CMK (cell line): Measurements from ENCODE around the gene ZNF415.
"Not testable (repeated sequence)": the region's sequence is repeated elsewhere in the genome, so short reads cannot be mapped to it uniquely, and the experiment has no call there.

ENCODE experiments used
- DNase-seq: peaks from one replicate; pipeline ENCODE4 v3.0.0-alpha.2; 2010; ENCODE audit warnings: low read depth

The ZNF415 gene

GRCh38 chr19:53102756-53103233 is 29.9 kb downstream of the ZNF415 start:
- DNase-seq, result peak; percentile 11

DNA sequence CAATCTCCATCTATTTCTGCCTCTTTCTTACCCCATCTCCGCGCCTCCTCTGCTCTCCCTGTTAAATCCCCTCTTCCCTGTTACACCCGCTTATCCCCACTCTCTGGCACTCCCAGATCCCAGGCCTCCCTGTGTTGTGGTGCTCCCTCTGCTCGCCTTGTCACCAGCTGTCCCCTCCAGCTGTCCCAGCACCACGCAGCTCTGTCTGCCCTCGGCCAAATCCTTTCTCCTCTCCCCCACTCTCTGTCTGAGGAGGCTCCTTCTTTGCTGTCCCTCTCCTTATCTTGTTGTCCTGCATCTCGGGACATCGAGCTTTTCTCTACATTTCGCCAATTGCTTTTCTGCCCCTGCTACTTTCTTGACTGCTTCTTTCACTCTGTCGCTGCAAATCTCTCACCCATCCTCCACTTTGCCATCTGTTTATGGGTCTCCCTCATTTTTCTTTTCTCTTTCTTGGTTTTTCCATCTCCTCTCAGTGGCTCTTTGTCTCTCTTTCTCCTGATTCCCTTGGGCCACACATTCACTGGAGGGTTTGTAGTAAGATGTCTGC is 30.4 kb downstream of the ZNF415 start:
- no peak for DNase-seq

GRCh38 chr19:53101518-53101917 is 31.2 kb downstream of the ZNF415 start:
- no peak for DNase-seq

- not testable (repeated sequence) for DNase-seq
Observed at GRCh38 chr19:53098570-53098969, 34.1 kb downstream of the ZNF415 start.

- DNase-seq, result not testable (repeated sequence)
Observed at GRCh38 chr19:53096982-53097690, 35.6 kb downstream of the ZNF415 start.

- not testable (repeated sequence) for DNase-seq
Observed at GRCh38 chr19:53096579-53096978, 36.1 kb downstream of the ZNF415 start.

DNA sequence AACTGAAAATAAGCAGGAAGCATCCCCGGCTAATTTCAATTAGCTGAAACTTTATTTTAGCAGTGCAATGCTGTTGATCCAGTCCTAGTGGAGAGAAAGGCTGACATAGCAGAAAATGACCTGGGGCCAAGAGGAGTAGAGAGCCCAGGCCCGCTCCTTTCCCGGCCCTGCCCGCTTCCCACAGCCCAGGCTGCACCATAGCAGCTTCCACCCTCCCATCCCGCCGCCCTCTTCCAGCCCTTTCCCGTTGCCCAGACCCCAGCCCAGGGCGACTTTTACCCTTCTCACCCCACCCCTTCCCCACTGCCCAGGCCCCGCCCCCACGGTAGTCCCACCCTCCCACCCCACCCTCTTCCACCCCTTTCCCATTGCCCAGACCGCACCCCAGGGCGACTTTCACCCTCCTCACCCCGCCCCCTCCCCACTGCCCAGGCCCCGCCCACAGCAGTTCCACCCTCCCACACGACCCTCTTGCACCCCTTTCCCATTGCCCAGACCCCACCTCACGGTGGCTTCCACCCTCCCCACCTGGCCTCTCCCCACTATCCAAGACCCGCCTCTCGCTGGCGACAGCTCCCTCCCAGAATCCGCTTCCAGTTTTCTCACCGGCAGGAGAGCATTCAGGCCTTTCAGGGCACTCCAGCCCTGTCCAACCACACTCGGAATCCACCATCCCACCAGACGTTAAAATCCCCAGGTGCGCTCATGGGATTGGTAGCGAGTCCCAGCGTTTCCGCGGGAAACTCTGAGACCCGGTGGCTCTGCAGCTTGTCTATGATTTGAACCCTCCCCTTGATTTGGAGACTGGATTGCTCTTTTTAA is 37.7 kb downstream of the ZNF415 start:
- no peak for DNase-seq

GRCh38 chr19:53092723-53093122 is 40.0 kb downstream of the ZNF415 start:
- DNase-seq, result no peak

DNA sequence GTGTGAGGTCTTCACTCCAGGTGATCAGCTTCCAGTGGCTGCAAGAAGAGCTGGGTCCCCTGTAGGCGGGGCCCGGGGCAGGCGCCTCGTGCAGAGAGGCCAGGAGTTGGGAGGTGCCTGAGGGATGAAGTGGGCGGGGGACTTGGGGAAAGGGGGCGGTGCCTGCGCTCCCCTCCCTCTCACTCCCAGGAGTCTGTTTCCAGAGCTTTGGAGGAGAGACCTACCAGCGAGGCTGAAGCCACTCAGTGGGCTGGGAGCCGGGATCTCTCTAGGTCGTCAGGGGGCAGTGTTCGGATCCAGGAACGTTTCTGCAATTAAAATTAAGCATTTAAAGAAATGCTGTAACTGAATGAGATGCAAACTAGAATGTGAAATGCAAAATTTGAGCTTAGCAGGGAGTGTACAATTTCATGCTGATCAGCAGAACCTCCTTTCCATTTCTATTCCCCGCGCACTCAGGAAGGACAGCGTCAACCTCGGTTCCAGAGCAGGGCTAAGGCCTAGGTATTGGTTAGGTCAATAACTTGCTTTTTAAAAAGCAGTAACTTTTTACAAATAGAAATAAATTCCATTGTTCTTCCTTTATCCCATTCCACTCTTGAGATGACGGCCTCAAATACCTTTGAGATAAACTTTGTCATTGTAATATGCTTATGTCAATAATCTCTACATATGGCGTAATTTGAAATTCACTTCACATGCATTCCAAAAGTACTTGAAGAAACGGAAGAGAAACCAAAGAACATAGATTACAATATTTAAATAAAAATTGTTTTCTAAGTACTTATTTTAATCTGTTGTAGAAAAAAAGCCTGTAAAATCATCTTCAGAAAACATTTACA is 41.1 kb downstream of the ZNF415 start:
- DNase-seq, result no peak

GRCh38 chr19:53088091-53088490 is 44.6 kb downstream of the ZNF415 start:
- DNase-seq, result no peak

- no peak for DNase-seq
Observed at GRCh38 chr19:53086949-53087348, 45.8 kb downstream of the ZNF415 start.

DNA sequence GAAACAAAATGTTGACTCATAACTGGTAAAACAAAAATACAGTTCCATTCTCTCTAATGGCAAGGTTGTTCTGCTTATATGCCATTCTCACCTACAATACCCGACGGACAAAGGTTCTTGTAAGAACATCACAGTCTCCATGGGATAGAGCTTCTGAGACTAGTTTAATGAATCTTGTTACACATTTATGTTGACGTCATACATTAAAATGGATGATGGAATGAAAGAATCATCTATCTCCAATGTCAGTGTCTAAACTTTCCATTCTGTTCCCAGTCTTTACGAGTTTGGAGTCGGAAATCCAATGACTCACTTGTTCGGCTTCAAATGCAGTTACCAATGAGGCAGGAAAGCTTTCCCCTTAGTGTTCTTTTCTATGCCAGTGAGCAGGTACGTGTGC is 47.2 kb downstream of the ZNF415 start:
- DNase-seq, result no peak

- no peak for DNase-seq
Observed at GRCh38 chr19:53082929-53083328, 49.8 kb downstream of the ZNF415 start.

DNA sequence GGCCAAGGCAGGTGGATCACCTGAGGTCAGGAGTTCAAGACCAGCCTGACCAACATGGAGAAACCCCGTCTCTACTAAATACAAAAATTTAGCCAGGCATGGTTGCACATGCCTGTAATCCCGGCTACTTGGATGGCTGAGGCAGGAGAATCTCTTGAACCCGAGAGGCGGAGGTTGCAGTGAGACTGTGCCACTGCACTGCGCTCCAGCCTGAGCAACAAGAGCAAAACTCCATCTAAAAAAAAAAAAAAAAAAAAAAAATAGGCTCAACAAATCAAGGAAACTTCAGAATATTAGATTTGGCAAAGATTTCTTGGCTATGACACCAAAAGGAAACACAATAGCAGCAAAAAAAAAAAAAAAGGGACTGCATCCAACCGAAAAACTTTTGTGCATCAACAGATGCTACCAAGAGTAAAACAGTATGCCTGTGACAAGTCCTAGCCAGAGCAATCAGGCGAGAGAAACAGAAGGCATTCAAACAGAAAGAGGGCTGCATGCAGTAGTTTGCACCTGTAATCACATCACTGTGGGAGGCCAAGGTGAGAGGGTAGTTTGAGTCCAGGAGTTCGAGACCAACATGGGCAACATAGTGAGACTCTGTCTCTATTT is 53.3 kb downstream of the ZNF415 start:
- DNase-seq, result no peak

DNA sequence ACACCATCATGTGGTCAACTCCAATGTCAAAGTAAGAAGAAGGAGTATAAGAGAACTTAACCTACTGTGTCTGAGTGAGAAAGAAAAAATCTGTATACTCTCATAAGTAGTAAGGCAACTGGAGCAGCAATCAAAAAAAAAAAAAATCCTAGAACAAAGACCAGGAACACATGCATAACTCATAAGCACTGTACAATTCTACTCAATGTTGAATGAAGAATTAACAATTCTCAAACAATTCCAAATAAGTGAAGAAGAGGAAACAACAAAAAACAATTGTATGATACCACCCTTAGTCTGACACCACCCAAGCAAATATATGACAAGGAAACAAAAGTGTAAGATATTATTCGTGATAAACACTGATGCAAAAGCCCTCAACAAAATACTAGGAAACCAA is 54.0 kb downstream of the ZNF415 start:
- DNase-seq, result no peak

- no peak for DNase-seq
Observed at GRCh38 chr19:53076984-53077383, 55.7 kb downstream of the ZNF415 start.

DNA sequence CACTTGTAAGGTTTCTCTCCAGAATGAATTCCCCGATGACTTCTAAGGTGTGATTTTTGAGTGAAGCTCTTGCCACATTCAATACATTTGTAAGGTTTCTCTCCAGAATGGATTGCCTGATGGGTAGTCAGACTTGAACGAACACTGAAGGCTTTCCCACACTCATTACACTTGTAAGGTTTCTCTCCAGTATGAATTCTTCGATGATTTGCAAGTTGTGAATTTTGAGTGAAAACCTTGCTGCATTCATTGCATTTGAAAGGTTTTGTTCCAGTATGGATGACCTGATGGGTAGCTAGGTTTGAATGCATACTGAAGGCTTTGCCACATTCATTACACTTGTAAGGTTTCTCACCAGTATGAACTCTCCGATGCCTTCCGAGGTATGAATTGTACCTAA is 63.9 kb downstream of the ZNF415 start:
- DNase-seq, result no peak

- no peak for DNase-seq
Observed at GRCh38 chr19:53068199-53068598, 64.5 kb downstream of the ZNF415 start.

GRCh38 chr19:53057904-53058580 is 74.7 kb downstream of the ZNF415 start:
- DNase-seq, result no peak
